Caco-2 (cell line): ENCODE results near the gene RHBDD1. TPM values are rescaled to one million over a fixed set of nuclear protein-coding genes. Genes with fewer than 3 reads are reported as not detected.

ENCODE experiments used
- BruUV-seq: library from RNA; stranded (reverse); fragments of 400-500 nt; replicated peaks from 2 replicates; lab custom pipeline; 2021; lab: Mats Ljungman, UMichigan
- CTCF ChIA-PET: fragments of 300-600 bp; sonication (Branson Sonifier 250); formaldehyde crosslinking; loops from one replicate; lab custom pipeline; 2022; ENCODE audit warnings: antibody characterized with exemption; lab: Charles Lee
- POLR2A ChIA-PET: fragments of 300-600 bp; sonication (Branson Sonifier 250); formaldehyde crosslinking; loops from one replicate; lab custom pipeline; 2022; ENCODE audit warnings: antibody characterized with exemption; lab: Charles Lee
- DNase-seq, 2 experiments: peaks; one replicate each; pipeline versions ENCODE4 v3.0.0 to v3.0.0-alpha.2; 2020 to 2022
- H3K27me3 ChIP-seq: replicated peaks from 2 replicates; pipeline ENCODE4 v1.6.0; 2011; ENCODE audit warnings: low read length; ENCODE audit not compliant: control insufficient read depth, insufficient read depth
- H3K36me3 ChIP-seq: 2 replicates; pipeline ENCODE4 v1.5.1; 2011; ENCODE audit warnings: low read length; ENCODE audit not compliant: control insufficient read depth, insufficient read depth
- H3K4me1 ChIP-seq: fragments of 250-450 bp; sonication (Bioruptor Pico); 2 replicates; pipeline ENCODE4 v1.5.1; 2020; ENCODE audit warnings: mild to moderate bottlenecking
- H3K4me3 ChIP-seq: 2 replicates; pipeline ENCODE4 v1.5.1; 2011; ENCODE audit warnings: low read depth, mild to moderate bottlenecking, control low read depth, low read length
- H3K9me3 ChIP-seq: fragments of 250-450 bp; sonication (Bioruptor Pico); 2 replicates; pipeline ENCODE4 v1.5.1; 2020; ENCODE audit warnings: mild to moderate bottlenecking, moderate library complexity
- H3K27ac Mint-ChIP-seq: one replicate; pipeline ENCODE4 v1.8.0; 2022; ENCODE audit warnings: mixed read lengths; ENCODE audit not compliant: unreplicated experiment
- H3K27me3 Mint-ChIP-seq: one replicate; pipeline ENCODE4 v1.8.0; 2022; ENCODE audit warnings: mixed read lengths; ENCODE audit not compliant: insufficient read depth, unreplicated experiment
- H3K36me3 Mint-ChIP-seq: one replicate; pipeline ENCODE4 v1.8.0; 2022; ENCODE audit warnings: mild to moderate bottlenecking, mixed read lengths; ENCODE audit not compliant: insufficient read depth, unreplicated experiment
- H3K4me1 Mint-ChIP-seq: one replicate; pipeline ENCODE4 v1.8.0; 2022; ENCODE audit warnings: low read depth, mixed read lengths; ENCODE audit not compliant: unreplicated experiment
- H3K4me3 Mint-ChIP-seq: one replicate; pipeline ENCODE4 v1.8.0; 2022; ENCODE audit warnings: mild to moderate bottlenecking, moderate library complexity, mixed read lengths; ENCODE audit not compliant: unreplicated experiment
- H3K9me3 Mint-ChIP-seq: one replicate; pipeline ENCODE4 v1.8.0; 2022; ENCODE audit warnings: mixed read lengths; ENCODE audit not compliant: unreplicated experiment
- CTCF ChIP-seq, 2 experiments: fragments of 200-600 bp in 1 of 2; IDR thresholded peaks; 1 replicate in 1 of 2; 2 replicates in 1 of 2; pipeline versions ENCODE4 v1.5.1 to v1.8.0; 2011 to 2022; ENCODE audit warnings: antibody characterized with exemption in 1 of 2, control low read depth in 1 of 2, inconsistent platforms in 1 of 2, low read depth in 1 of 2, low read length in 1 of 2, mild to moderate bottlenecking in 1 of 2, moderate library complexity in 1 of 2; ENCODE audit not compliant: insufficient read depth in 1 of 2, severe bottlenecking in 1 of 2, unreplicated experiment in 1 of 2
- intact Hi-C: fragments of 100-400 bp; cut with micrococcal nuclease; formaldehyde crosslinking; loops from one replicate; pipeline ENCODE4 v1.10.0; 2022; ENCODE audit not compliant: unreplicated experiment
- total RNA-seq: library from RNA; stranded (reverse); gene quantifications from 2 replicates; pipeline ENCODE4 v1.2.3, GENCODE V29; 2022

The RHBDD1 gene
- total RNA-seq, 1 experiment from 2014 or later: 14.3 TPM

- H3K4me1 Mint-ChIP-seq: peaks cover 13% of the 10 kb centered on the region
Observed at GRCh38 chr2:226798422-226799210, 37.2 kb upstream of the RHBDD1 start.

DNA sequence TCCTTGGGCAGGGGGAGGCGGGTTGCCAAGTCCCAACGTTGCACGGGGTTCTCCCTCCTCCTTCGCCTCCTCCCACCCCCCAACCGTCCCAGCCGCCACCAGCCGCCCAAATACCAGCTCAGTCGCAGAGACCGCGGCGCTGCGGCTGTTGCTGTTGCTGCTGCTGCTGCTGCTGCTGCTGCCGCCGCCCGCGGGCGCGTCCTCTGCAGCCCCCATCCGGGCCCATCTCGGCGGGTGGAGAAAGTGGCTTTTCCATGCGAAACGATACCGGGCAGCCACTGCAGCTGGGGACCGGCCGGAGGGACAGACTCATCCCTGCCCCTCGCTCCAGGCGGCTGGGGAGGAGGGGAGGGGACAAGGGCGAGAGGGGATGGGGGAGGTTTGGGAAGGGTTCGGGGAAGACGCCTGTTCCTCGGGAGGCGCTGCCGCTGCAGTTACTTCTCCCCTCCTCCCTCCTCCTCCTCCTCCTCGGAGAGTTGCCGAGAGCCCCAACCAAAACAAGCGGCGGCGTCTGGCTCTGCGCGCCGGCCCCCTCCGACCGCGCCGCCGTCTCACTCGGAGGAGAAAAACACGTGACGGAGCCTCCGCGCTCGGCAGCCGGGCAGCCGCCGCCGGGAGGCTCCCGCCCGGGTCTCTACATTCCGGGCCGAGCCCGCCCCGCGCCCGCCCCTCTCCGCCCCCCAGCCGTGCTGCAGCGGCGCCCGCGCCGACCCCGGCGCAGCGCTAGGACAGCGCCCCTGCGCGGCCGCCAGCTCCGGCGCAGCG, 36.5 kb upstream of the RHBDD1 start, which contains the start of gene IRS1:
IRS1 (minus strand) TSS at position 610 of the 765 bp plus-strand sequence. CDS start 1,082 bp downstream, outside the sequence.
- Histone ChIP-seq H3K4me1 (peaks cover 28% of the 10 kb centered on the region), H3K4me3 (peak within 1 kb of the TSS; percentile 81), H3K36me3 (peaks cover 6% of the 10 kb centered on the region), H3K27me3 (no peaks in the 10 kb centered on the region), H3K9me3 (no peaks in the 10 kb centered on the region)
- H3K4me1 Mint-ChIP-seq: peaks cover 9% of the 10 kb centered on the region
- no peaks in the 10 kb centered on the region for H3K27me3 Mint-ChIP-seq
- BruUV-seq: no TSS peak
- H3K4me3 Mint-ChIP-seq: peak within 1 kb of the TSS; percentile 85
- ChIA-PET POLR2A (interaction anchor here (0.6 kb wide), 2 partner anchors 11 to 313 kb away, joined by 9 to 12 read pairs; no protein-coding TSS in a partner anchor), CTCF (interaction anchor here (0.6 to 0.7 kb wide), 5 partner anchors 320 to 877 kb away, joined by 3 to 7 read pairs (median 3); no protein-coding TSS in a partner anchor)
- intact Hi-C loops: loop anchor here (2.0 to 10.0 kb wide), 3 partner anchors 67 to 175 kb away; no protein-coding TSS in a partner anchor
- DNase-seq: peak; percentile 73
- H3K36me3 Mint-ChIP-seq: peaks cover 37% of the 10 kb centered on the region
- peak in 1 of 2 experiments; percentile 17 for TF ChIP-seq CTCF (IDR thresholded peaks at IDR 0.05; ENCODE audit: insufficient read depth in 1 of 2, low read depth in 1 of 2, low read length in 1 of 2, severe bottlenecking in 1 of 2, unreplicated experiment in 1 of 2)
- H3K27ac Mint-ChIP-seq: peak within 1 kb of the TSS; percentile 71
- H3K9me3 Mint-ChIP-seq: no peaks in the 10 kb centered on the region

More at GRCh38 chr2:226798422-226799210, 37.2 kb upstream of the RHBDD1 start:
- intact Hi-C loops: loop anchor here (2.0 to 10.0 kb wide), 3 partner anchors 66 to 174 kb away; no protein-coding TSS in a partner anchor
- Histone ChIP-seq H3K9me3 (no peaks in the 10 kb centered on the region), H3K4me1 (peaks cover 28% of the 10 kb centered on the region), H3K27me3 (no peaks in the 10 kb centered on the region), H3K4me3 (peak overlapping the region; percentile 81), H3K36me3 (peaks cover 6% of the 10 kb centered on the region)
- no peak for DNase-seq
- ChIA-PET POLR2A (interaction anchor here (0.6 kb wide), 1 partner anchor 312 kb away, joined by 9 read pairs; no protein-coding TSS in a partner anchor), CTCF (interaction anchor here (0.7 to 1.1 kb wide), 3 partner anchors 187 to 332 kb away, joined by 3 to 4 read pairs (median 3); no protein-coding TSS in a partner anchor)
- H3K4me3 Mint-ChIP-seq: peak overlapping the region; percentile 85
- H3K9me3 Mint-ChIP-seq: no peaks in the 10 kb centered on the region
- no TSS peak for BruUV-seq
- TF ChIP-seq CTCF (IDR thresholded peaks at IDR 0.05; ENCODE audit: insufficient read depth in 1 of 2, low read depth in 1 of 2, low read length in 1 of 2, severe bottlenecking in 1 of 2, unreplicated experiment in 1 of 2): no peak
- H3K36me3 Mint-ChIP-seq: peaks cover 44% of the 10 kb centered on the region
- H3K27me3 Mint-ChIP-seq: no peaks in the 10 kb centered on the region
- no peak overlapping the region for H3K27ac Mint-ChIP-seq
